Adrenal gland (tissue), 12 donors: Measurements from ENCODE around the gene PRICKLE1. TPM values are rescaled to one million over a fixed set of nuclear protein-coding genes. Genes with fewer than 3 reads are reported as not detected.

Experiments used
- DNase-seq, 7 donors: peaks; one replicate each; pipeline ENCODE4 v3.0.0-alpha.2; 2019 to 2020
- H3K27ac ChIP-seq, 5 donors: fragments of 200-600 bp; sonication (generic) in 4 of 5; 1 replicate in 3 of 5; 2 replicates in 2 of 5; pipeline versions ENCODE4 v1.5.1 to v1.8.0; 2016 to 2020; ENCODE audit warnings: mild to moderate bottlenecking in 1 of 5
- H3K27me3 ChIP-seq: fragments of 200-600 bp; 2 replicates; pipeline ENCODE4 v1.8.0; 2021
- H3K36me3 ChIP-seq, 2 donors: fragments of 200-600 bp; replicated peaks in 1 of 2; 1 replicate in 1 of 2; 2 replicates in 1 of 2; pipeline versions ENCODE4 v1.5.1 to v1.8.0; 2018 to 2022
- H3K4me1 ChIP-seq, 2 donors: fragments of 200-600 bp; replicated peaks in 1 of 2; 1 replicate in 1 of 2; 2 replicates in 1 of 2; pipeline versions ENCODE4 v1.5.1 to v1.8.0; 2018 to 2021
- H3K4me3 ChIP-seq, 4 donors: fragments of 200-600 bp; sonication (generic) in 3 of 4; one replicate each; pipeline ENCODE4 v1.5.1; 2016 to 2018
- H3K9me3 ChIP-seq, 3 donors: fragments of 200-600 bp; sonication (generic) in 1 of 3; replicated peaks in 1 of 3; 1 replicate in 2 of 3; 2 replicates in 1 of 3; pipeline versions ENCODE4 v1.5.1 to v1.8.0; 2016 to 2021
- POLR2A ChIP-seq, 2 donors: fragments of 450-650 bp; IDR thresholded peaks; one replicate each; pipeline ENCODE4 v1.6.1; 2017; ENCODE audit warnings: antibody characterized with exemption in 2 of 2, mild to moderate bottlenecking in 2 of 2, moderate library complexity in 1 of 2
- WGBS, 4 donors: extraction: QIAGEN DNeasy Blood & Tissue Kit in 2 of 4; methylation state at CpG; one replicate each; pipeline versions ENCODE4 v1.1.5 to v1.1.7; 2013 to 2017; 5-methylcytosine and 5-hydroxymethylcytosine counted together
- intact Hi-C, 2 donors: fragments of 100-400 bp; cut with DNase I; formaldehyde crosslinking; loops; one replicate each; pipeline versions ENCODE4 v1.14.1 to v1.15.0; 2022 to 2023
- polyA plus RNA-seq, 3 donors: library from polyadenylated mRNA; stranded (reverse); fragments of 200-250 nt in 2 of 3; fragments of 350-450 nt in 1 of 3; fragmentation: Illumina TruSeq in 1 of 3; extraction: RNeasy Lipid Tissue Mini Kit (QIAGEN cat#74804) in 1 of 3; gene quantifications; one replicate each; pipeline ENCODE4 v1.2.3, GENCODE V29; 2013 to 2014
- total RNA-seq, 9 donors: library from RNA; depleted of rRNA in 4 of 9; stranded (reverse); fragments of >200 nt in 4 of 9; fragments of 120-200 nt in 1 of 9; fragmentation: NEBNext Ultra II Directional in 1 of 9; extraction: Animal tissue kit (Norgen Biotek cat#: 25700) in 1 of 9; gene quantifications; one replicate each; pipeline versions ENCODE4 v1.1.0 to v1.2.4, GENCODE V29; 2013 to 2023
- TF ChIP-seq, protein P1 (sequence below), 6 experiments: fragments of 450-650 bp in 4 of 6; fragments of 200-600 bp in 2 of 6; sonication (generic) in 1 of 6; IDR thresholded peaks; 1 replicate in 5 of 6; 2 replicates in 1 of 6; pipeline versions ENCODE4 v1.5.1 to v1.8.0; 2016 to 2021; ENCODE audit warnings: antibody characterized with exemption in 6 of 6, mild to moderate bottlenecking in 2 of 6, moderate library complexity in 1 of 6
- donor health status: healthy with polysubstance abuse.
- donor health status: Bipolar disorder and iron deficiency.
- donor health status: DM: yes; HTN: yes; CAD: no.
- donor health status: DM: no; HTN: no; CAD: no.
- donor health status: DM: no; HTN: no; CAD: no.
- donor health status: DM: yes; HTN: yes; CAD: no.

Gene PRICKLE1
- total and polyA plus RNA-seq, 12 donors = 1.0 to 13.2 (median 5.1) TPM

- 64 to 88% (median 82%) methylated on average over 1 of the region's 1 CpG for WGBS, 4 donors
- intact Hi-C loops = loop anchor here in 1 of 2 donors (5.0 to 10.0 kb wide), 2 partner anchors 86 to 853 kb away; no protein-coding TSS in a partner anchor
- H3K4me3 ChIP-seq = no peak overlapping the region
- no peaks in the 10 kb centered on the region for H3K36me3 ChIP-seq
- no peak for TF ChIP-seq POLR2A (IDR thresholded peaks at IDR 0.05)
- TF ChIP-seq, protein P1, sequence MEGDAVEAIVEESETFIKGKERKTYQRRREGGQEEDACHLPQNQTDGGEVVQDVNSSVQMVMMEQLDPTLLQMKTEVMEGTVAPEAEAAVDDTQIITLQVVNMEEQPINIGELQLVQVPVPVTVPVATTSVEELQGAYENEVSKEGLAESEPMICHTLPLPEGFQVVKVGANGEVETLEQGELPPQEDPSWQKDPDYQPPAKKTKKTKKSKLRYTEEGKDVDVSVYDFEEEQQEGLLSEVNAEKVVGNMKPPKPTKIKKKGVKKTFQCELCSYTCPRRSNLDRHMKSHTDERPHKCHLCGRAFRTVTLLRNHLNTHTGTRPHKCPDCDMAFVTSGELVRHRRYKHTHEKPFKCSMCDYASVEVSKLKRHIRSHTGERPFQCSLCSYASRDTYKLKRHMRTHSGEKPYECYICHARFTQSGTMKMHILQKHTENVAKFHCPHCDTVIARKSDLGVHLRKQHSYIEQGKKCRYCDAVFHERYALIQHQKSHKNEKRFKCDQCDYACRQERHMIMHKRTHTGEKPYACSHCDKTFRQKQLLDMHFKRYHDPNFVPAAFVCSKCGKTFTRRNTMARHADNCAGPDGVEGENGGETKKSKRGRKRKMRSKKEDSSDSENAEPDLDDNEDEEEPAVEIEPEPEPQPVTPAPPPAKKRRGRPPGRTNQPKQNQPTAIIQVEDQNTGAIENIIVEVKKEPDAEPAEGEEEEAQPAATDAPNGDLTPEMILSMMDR (IDR thresholded peaks at IDR 0.05) = no peak
- H3K4me1 ChIP-seq = peaks cover 8 to 16% of the 10 kb centered on the region in 2 donors
- no peak for DNase-seq
- H3K27me3 ChIP-seq = no peaks in the 10 kb centered on the region
- H3K9me3 ChIP-seq = no peaks in the 10 kb centered on the region
- H3K27ac ChIP-seq = peak overlapping the region in 1 of 5 donors; percentile 89
These were observed 108.2 kb downstream of the PRICKLE1 start for GRCh38 chr12:42481368-42481767.

GRCh38 chr12:42477941-42478340 lies 111.6 kb downstream of the PRICKLE1 start:
- H3K4me3 ChIP-seq = no peak overlapping the region
- H3K27ac ChIP-seq = no peak overlapping the region
- H3K9me3 ChIP-seq = no peaks in the 10 kb centered on the region
- no peak for DNase-seq
- H3K4me1 ChIP-seq = no peaks in the 10 kb centered on the region
- WGBS, 4 donors = 67 to 89% (median 72%) methylated on average over 1 of the region's 1 CpG
- intact Hi-C loops = no loop called here
- H3K36me3 ChIP-seq = no peaks in the 10 kb centered on the region
- no peak for TF ChIP-seq POLR2A (IDR thresholded peaks at IDR 0.05)
- TF ChIP-seq, protein P1 (IDR thresholded peaks at IDR 0.05) = no peak
- no peaks in the 10 kb centered on the region for H3K27me3 ChIP-seq

GRCh38 chr12:42475106-42475505 lies 114.4 kb downstream of the PRICKLE1 start:
- intact Hi-C loops = no loop called here
- H3K4me1 ChIP-seq = no peaks in the 10 kb centered on the region
- 61 to 72% (median 69%) methylated on average over 3 of the region's 3 CpGs for WGBS, 4 donors
- H3K4me3 ChIP-seq = no peak overlapping the region
- H3K36me3 ChIP-seq = no peaks in the 10 kb centered on the region
- H3K27me3 ChIP-seq = no peaks in the 10 kb centered on the region
- no peak for DNase-seq
- no peak for TF ChIP-seq POLR2A (IDR thresholded peaks at IDR 0.05)
- no peak overlapping the region for H3K27ac ChIP-seq
- H3K9me3 ChIP-seq = no peaks in the 10 kb centered on the region

DNA sequence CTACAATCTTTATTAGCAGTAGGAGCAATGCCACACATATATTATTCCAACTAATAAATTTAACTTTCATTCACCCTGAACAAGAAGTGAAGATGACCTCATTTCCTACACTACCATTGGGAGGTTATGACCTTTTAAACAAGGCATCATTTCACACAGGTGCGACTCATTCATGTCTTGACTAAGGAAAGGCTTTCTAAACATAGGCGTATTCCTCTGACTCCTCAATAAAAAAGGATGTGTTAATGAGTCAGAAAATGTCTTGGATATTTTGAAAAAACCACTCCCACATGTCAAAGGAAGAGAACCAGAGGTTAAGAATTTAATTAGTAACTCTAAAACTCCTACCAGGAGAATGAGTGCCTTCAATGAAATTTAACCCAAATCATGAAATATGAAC lies 115.2 kb downstream of the PRICKLE1 start:
- 68 to 76% (median 75%) methylated on average over 2 of the region's 2 CpGs for WGBS, 4 donors
- intact Hi-C loops = no loop called here
- H3K4me1 ChIP-seq = no peaks in the 10 kb centered on the region

DNA sequence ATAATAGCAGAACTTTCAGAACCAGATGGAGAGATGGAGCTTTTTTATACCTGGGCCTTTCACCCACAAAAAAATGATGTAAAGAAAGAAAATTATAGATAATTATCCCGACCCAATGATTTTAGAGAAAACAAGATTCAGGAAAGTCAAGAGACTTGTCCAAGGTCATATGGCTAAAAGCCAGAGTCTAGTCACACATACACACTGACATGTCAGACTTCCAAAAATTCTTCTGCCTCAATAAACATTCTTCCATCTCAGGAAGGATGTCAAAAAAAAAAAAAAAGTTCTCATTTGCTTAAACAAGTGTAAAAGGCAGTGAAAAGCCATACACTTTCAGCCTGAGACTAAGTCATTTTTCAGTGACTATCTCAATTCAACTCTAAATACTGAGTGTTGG lies 116.0 kb downstream of the PRICKLE1 start:
- Histone ChIP-seq H3K4me3 (no peak overlapping the region), H3K9me3 (no peaks in the 10 kb centered on the region), H3K27me3 (no peaks in the 10 kb centered on the region), H3K4me1 (no peaks in the 10 kb centered on the region), H3K27ac (no peak overlapping the region), H3K36me3 (no peaks in the 10 kb centered on the region)
- WGBS, 4 donors = 24 to 31% (median 29%) methylated on average over 1 of the region's 1 CpG
- TF ChIP-seq POLR2A (IDR thresholded peaks at IDR 0.05) = no peak
- TF ChIP-seq, protein P1 (IDR thresholded peaks at IDR 0.05) = no peak
- intact Hi-C loops = no loop called here
- DNase-seq = no peak

More for the DNA sequence above, 115.2 kb downstream of the PRICKLE1 start:
- TF ChIP-seq POLR2A (IDR thresholded peaks at IDR 0.05) = no peak
- TF ChIP-seq, protein P1 (IDR thresholded peaks at IDR 0.05) = no peak
- H3K27ac ChIP-seq = no peak overlapping the region
- no peaks in the 10 kb centered on the region for H3K9me3 ChIP-seq
- H3K36me3 ChIP-seq = no peaks in the 10 kb centered on the region
- no peak for DNase-seq
- H3K27me3 ChIP-seq = no peaks in the 10 kb centered on the region
- no peak overlapping the region for H3K4me3 ChIP-seq
